Kasumi-1 (cell line): ENCODE results near the gene NOSTRIN.
"Not testable (repeated sequence)": the region's sequence is repeated elsewhere in the genome, so short reads cannot be mapped to it uniquely, and the experiment has no call there.

ENCODE experiments used
- DNase-seq, 2 experiments: peaks; one replicate each; lab custom pipeline; 2025; lab: John Stamatoyannopoulos, UW

Gene NOSTRIN

DNA sequence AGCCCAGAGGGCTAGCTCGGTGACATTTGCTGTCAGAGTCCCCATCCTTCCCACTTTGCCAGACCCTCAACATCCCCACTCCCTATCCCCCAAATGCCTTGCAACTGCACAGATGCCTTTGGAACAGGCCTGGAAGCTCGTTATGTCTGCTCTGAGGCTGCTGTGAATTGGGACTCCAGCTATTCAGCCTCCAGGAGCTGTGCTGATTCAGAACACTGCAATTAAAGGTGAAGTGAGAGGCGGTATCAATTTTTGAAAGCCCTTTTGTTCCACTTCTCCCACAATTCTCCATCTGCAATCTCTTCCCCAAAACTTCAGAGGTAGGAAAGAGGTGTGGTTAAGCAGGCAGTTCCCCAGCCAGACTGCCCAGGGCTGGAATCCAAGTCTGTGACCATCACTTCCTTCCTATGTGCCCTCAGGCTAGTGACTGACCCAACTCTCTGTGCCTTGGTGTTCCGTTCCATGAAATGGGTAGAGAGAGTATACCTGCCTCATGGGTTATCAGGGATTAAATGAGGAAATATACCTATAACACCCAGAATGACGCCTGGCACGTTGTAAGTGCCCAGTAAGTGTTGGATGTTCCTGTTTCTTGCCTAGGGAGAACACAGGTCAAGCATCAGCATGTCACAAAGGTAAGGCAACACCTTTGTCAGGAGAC is 17.5 kb downstream of the NOSTRIN start:
- DNase-seq = no peak

DNA sequence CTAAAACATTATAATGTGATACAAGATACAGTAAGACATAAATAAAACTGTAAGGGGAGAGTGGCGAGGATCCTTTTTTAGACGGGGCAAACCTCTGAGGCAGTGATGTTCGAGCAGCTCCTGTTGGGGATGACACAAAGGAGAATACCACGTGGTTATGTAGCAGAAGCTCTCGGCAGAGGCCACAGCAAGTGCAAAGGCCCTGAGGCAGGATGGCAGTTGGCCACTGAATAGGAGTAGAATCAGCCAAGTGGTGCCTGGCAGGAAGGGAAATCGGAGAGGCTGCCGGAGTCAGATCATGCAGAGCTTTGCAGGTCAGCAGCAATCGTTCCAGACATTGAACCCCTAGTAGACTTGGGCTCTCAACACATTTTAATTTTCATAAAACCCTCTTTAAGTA is 19.1 kb downstream of the NOSTRIN start:
- no peak for DNase-seq

DNA sequence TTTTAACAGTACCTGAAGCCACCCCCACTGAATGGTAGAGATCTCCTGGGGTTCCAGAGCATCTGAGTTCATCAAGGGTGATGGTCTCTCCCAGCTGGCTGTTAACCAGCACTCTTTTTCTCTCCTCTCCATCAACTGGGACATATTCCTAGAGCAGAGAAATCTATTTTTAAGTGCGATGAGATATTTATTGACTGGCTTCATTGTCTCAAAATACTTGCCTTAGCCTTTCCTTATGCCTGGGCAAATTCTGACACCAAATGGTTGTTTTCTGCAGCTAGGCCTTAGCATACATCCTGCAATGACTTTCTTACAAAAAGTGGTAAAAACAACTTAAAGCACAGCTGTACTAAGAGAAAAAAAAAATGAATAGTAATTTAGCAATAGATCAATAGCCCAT is 19.6 kb downstream of the NOSTRIN start:
- DNase-seq = no peak

DNA sequence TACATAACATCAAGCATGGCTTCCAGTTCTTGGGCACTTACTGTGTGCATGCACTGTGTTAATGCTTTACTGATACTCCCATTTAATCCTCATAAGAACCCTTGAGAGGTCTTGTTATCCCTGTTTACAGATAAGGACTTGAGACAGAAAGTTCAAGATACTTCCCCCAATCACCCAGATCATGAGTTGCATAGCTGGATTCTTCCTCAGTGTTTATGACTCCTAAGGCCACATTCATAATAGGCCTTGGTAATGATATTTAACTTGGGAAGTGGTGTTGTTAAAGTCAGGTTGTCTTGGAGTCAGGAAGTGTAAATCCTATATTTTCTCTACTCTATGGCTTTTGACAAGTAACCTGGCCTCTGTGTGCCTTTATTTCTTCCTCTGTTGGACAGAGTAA is 22.7 kb downstream of the NOSTRIN start:
- no peak for DNase-seq

DNA sequence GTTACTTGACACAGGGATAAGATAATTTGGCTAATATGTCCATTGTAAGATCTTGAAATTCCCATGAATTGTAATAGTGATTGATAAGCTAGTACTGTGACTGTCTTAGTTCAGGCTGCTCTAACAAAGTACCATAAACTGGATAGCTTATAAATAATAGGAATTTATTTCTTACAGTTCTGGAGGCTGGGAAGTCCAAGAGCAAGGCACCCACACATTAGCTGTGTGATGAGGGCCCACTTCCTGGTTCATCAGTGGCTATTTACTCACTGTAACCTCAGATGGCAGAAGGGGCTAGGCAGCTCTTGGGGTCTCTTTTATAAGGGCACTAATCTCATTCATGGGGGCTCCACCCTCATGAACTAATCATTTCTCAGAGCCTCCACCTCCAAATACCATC is 28.5 kb downstream of the NOSTRIN start:
- no peak for DNase-seq

DNA sequence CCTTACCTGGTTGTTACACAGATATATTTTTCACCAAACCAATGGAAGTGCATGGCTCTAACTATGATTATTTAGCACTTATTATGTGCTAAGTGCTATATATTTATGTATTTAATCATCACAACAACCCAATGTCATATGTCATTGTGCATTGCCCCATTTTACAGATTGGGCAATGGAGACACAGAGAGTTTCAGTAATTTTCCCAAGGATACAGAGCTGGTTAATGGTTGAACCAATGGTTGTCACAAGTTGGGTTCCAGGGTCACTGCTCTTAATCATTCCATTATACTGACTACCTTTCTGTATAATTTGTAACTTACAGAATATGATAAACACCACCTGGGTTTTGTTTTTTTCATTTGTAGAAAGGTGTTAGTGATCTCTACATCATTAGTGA is 29.2 kb downstream of the NOSTRIN start:
- no peak for DNase-seq

DNA sequence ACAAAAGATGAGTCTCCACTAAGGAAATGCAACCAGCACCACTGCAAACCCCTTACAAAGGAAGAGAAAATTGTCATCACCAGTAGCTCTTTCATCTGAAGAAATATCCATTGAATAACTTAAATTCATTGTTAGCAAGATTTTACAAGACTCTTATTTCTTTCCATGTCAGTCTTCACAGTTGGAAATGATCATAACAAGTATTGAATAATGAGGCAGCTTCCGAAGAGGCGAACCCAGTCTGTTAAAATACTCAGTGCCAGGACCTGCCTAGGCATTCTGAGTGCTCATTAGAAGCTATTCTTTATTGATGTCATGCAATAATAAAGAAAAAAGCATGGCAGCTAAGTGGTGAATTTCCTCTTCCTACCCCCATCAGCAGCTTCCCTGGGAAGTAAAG is 33.5 kb downstream of the NOSTRIN start:
- DNase-seq = no peak

DNA sequence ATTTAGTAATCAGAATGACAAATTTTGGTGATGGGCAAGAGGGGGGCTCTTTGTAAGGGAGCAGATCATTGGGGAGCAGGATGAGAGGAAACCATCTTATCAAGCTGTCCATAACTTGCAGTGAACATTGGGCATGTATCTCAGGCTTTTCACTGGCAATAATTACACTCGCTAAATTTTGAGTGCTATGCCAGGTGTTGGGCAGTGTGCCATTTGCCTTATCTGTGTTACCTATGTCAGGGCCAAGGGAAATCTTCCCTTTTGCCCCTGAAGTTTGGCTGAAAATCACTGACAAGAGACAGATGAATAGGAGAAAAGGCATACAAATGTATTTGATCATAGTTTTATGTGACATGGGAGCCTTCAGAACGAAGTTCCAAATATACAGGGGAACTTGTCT is 39.0 kb downstream of the NOSTRIN start:
- no peak for DNase-seq

DNA sequence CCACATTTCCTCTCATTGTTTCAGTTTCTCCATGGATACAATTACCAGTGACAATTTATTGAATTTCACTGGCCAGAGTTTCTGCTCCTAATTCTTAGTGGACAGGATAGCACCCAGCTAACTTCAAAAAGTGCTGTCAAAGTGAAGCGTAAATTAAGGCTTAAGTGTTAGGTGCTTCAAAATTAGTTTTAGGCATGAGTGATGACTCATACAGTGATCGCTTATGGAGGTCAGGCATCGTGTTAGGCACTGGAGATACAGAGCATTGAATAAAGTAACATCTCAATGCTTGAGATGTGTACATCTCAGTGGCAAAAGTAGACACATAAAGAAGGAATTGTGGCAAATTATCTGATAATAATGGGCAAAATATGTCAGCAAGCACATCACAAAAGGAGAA is 40.8 kb downstream of the NOSTRIN start:
- no peak for DNase-seq

DNA sequence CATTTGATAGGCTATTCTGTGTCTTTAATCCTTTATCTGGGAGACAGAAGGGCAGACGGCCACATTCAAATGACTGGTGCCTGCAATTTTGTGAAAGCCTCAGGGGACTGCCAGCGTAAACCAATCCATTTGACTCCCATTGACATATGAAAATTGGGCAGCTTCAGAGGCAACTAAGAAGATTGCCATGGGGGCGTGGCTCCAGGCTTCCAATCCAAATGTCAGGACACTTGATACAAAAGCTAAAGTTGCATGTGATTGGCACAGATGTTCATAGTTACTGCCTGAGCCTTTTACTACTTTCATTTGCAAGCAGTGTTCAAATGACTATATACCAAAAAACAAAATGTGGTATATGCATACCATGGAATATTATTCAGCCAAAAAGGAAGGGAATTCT is 45.8 kb downstream of the NOSTRIN start:
- DNase-seq = no peak

DNA sequence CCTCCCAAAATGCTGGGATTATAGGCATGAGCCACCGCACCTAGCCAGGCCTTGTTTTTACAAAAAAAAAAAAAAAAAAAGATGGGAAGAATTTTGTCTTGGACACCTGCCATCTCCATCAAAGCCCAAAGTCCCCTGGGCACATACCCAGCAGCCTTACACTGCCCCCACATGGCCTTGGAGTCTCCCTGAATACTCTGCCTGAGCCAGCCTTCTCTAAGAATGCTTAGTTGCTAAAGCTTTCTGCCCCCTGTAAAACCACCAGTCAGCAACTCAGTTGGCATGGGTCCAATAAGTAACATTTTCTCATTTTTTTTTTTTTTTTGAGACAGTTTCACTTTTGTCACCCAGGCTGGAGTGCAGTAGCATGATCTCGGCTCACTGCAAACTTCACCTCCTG is 47.2 kb downstream of the NOSTRIN start:
- peak; percentile 53 to 62 for DNase-seq

DNA sequence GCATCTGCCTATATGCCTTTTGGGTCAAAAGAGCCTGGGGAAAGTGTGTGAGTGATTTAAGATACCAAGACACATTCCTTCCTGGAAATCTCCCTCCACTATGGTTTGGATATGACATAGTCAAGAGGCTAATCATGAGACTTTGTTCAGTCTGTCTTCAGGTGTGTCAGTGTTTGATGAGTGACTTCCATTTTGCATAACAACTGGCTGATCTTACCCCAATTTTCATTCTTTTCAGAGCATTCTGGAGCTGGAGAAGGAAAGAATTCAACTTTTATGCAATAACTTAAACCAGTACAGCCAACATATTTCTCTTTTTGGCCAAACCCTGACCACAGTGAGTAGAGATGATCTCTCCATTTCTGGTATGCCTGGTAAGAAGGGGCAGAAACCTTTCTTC is 48.4 kb downstream of the NOSTRIN start:
- no peak for DNase-seq

DNA sequence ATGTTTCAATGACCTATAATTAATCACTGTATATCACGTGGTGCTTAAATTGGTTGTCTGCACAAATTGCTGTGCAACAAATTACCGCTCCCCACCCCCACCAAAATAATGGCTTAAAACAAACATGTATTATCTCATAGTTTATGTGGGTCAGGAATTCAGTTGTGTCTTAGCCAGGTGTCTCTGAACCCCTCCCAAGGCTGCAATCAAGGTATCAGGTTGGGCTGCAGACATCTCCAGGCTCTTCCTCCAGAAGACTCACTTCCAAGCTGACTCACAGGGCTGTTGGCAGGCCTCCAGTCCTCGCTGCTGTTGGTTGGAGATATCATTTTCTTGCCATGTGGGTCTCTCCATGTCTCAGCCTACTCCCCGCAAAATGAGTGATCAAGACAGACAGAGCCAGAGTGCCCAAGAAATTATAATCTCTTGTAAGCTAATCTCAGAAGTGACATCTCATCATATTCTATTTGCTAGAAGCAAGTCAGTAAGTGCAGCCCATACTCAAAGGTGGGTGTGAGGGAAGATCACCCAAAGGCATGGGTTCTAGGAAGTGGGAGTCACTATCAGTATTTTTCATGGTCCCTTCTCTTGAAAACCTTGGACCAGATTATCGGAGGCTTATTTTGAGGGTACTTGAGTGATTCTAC is 49.4 kb downstream of the NOSTRIN start:
- peak; percentile 26 to 58 for DNase-seq

DNA sequence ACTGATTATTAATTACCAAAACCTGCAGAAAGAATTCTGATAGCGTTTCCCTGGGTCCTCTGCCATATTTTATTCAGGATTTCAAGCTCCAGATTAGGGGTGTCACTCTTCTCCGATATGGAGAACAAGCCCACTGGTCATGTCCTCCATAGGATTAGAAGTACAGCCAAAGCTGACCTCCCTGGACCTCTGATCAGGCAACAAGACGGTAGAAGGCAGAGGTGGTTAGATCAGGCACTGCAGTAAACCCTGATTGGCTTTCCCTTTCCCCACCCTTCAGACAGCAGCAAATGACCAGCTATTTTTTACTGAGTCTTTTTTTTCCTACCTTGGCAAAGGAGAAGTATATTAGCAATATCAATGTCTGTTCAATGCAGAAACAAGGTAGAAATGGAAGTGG is 50.0 kb downstream of the NOSTRIN start:
- DNase-seq = no peak

DNA sequence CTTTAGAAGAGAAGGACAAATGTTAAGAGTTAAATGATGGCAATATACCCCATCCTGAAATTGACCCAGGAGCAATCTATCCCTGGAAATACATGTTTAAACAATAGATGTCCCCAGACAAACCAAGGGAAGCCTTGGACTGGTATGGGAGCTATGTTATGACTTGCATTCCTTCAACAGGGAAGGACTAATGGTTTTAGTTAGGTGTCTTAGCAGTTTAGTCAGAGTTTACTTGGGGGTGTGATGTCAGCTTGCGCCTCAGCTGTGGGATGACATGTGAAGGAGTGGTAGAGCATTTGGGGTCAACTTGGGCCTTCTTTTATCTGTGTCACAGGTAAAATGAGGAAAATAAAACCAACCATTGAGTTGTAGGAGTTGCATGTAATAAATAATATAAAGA is 51.0 kb downstream of the NOSTRIN start:
- no peak for DNase-seq

DNA sequence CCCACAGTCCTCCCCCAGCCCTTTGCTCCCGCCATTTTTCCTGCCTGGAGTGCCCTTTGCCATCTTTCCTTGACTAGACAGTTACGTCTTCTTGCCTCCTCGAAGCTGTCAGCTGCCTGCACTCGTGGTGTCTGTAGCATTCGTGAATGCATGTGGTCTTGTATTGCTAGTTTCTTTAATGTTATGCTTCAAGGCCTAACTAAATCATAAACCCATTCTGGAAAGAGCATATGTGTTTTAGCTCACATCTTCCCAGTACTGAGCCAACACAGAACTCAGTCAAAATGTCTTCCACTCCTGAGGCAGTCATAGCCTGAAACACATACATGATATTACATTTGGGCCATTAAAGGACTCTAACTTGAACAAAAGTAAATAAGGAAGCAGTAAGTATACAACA is 52.2 kb downstream of the NOSTRIN start:
- DNase-seq = no peak

DNA sequence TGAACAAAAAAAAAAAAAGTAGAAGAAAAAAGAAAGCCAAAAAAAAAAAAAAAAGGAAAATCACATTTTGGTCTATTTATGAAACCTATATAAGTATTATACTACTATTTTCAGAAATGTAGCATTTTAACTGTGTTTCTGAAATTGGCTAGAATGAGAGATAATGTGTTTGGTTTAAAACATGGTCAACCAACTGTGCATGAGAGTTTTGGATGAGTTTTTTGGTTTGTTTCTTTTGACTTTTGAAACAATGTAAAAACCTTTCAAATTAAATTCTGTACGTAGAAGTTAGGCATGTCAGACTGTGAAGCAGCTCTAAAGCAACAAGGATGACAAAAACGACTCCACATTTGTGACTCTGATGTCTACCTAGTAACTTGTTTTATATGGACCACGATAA is 53.2 kb downstream of the NOSTRIN start:
- no peak for DNase-seq

DNA sequence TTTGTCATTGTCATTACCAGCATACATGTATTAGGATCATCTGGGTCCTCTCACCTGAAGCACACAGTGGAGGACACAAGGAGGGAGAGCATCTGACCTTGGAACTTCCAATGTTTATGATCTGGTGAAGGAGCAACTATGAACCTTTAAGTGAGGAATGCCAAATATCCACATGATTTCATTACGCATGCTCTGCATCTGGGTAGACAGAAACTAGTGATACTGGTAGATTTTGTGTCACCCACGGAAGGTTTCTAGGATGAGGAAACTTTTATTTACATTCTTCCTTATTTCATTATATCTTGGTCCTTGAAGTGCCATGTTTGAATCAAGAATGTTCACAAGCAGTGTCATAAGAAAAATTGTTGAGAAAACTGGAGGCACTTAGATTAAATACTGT is 55.7 kb downstream of the NOSTRIN start:
- no peak for DNase-seq

DNA sequence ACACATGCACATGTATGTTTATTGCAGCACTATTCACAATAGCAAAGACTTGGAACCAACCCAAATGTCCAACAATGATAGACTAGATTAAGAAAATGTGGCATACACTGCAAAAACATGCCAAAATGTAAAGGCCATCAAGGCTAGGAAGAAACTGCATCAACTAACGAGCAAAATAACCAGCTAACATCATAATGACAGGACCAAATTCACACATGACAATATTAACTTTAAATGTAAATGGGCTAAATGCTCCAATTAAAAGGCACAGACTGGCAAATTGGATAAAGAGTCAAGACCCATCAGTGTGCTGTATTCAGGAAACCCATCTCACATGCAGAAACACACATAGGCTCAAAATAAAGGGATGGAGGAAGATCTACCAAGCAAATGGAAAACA is 64.7 kb downstream of the NOSTRIN start:
- not testable (repeated sequence) for DNase-seq

DNA sequence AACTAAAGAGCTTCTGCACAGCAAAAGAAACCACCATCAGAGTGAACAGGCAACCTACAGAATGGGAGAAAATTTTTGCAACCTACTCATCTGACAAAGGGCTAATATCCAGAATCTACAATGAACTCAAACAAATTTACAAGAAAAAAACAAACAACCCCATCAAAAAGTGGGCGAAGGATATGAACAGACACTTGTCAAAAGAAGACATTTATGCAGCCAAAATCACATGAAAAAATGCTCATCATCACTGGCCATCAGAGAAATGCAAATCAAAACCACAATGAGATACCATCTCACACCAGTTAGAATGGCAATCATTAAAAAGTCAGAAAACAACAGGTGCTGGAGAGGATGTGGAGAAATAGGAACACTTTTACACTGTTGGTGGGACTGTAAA is 67.9 kb downstream of the NOSTRIN start:
- not testable (repeated sequence) for DNase-seq

DNA sequence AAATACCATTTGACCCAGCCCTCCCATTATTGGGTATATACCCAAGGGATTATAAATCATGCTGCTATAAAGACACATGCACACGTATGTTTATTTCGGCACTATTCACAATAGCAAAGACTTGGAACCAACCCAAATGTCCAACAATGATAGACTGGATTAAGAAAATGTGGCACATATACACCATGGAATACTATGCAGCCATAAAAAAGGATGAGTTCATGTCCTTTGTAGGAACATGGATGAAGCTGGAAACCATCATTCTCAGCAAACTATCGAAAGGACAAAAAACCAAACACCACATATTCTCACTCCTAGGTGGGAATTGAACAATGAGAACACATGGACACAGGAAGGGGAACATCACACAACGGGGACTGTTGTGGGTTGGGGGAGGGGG is 68.4 kb downstream of the NOSTRIN start:
- not testable (repeated sequence) for DNase-seq

DNA sequence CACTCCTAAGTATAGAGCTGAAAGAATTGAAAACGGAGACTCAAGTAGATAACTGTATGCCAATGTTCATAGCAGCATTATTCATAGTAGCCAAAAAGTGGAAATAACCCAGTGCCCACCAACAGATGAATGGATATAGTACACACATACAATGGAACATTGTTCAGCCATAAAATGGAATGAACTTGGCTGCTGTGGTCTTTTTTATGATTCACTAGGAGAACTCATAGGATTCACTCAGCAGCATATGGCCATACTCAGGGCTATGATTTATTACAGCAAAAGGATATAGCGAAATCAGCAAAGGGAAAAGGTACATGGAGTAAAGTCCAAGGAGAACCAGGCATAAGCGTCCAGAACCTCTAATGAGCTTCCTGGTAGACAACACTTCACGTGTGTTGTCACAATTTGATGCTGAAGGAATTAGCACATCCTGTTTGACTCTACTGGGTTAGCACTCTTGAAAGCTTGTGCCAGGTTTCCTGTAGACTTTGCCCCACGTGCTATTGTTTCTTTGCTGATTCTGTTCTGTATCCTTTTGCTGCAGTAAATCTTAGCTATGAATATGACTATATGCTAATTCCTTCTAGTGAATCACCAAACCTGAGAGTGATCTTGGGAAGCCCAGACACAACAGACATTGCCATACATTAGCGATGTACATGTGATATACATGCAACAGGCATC is 72.1 kb downstream of the NOSTRIN start:
- DNase-seq = no peak

DNA sequence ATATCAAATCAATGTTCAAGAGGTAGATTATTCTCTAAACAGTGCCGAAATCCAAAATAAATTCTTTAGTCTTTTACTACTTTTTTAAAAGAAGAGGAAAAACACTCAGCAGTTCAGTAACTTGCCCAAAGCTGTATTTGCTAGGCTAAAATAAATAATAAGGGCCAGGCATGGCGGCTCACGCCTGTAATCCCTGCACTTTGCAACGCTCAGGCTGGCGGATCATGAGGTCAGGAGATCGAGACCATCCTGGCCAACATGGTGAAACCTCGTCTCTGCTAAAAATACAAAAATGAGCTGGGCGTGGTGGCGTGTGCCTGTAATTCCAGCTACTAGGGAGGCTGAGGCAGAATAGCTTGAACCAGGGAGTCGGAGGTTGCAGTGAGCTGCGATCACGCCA is 79.7 kb downstream of the NOSTRIN start:
- not testable (repeated sequence) for DNase-seq

DNA sequence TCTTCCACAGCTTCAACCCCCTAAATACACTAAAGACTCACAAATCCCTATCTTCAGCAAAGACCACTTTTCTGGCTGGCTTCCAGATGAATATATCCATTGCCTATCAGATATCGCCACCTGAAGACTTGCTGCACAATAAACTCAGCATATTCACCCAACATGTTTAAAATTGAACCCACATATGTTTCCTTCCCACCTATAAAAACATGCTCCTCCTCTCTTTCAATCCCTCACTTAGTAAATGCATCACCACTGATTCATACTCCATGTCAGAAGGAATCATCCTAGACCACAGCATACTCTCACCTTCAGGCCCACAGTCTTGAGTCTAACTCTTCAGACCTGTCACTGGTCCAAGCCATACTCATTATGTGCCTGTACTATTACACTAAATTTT is 82.5 kb downstream of the NOSTRIN start:
- no peak for DNase-seq
